Heart left ventricle (tissue), 16 donors: ENCODE results near the gene WASL. TPM values are rescaled to one million over a fixed set of nuclear protein-coding genes. Genes with fewer than 3 reads are reported as not detected.

ENCODE experiments used
- ATAC-seq, 4 donors: fragments of 200-7000 bp; cut with Tn5 transposase; one replicate each; pipeline ENCODE4 v1.9.1; 2020 to 2022; ENCODE audit warnings: moderate library complexity in 4 of 4, mild to moderate bottlenecking in 3 of 4, moderate number of reproducible peaks in 1 of 4
- DNase-seq, 5 donors: peaks; one replicate each; pipeline ENCODE4 v3.0.0-alpha.2; 2020
- H3K27ac ChIP-seq, 12 donors: fragments of 200-600 bp; sonication (generic) in 4 of 12; one replicate each; pipeline versions ENCODE4 v1.5.0 to v1.8.0; 2016 to 2022; ENCODE audit warnings: mild to moderate bottlenecking in 2 of 12
- H3K27me3 ChIP-seq, 9 donors: fragments of 200-600 bp; sonication (generic) in 2 of 9; one replicate each; pipeline versions ENCODE4 v1.5.1 to v1.8.0; 2016 to 2022; ENCODE audit warnings: mild to moderate bottlenecking in 3 of 9
- H3K36me3 ChIP-seq, 9 donors: fragments of 200-600 bp; sonication (generic) in 2 of 9; one replicate each; pipeline versions ENCODE4 v1.5.0 to v1.8.0; 2018 to 2022; ENCODE audit warnings: mild to moderate bottlenecking in 2 of 9
- H3K4me1 ChIP-seq, 12 donors: fragments of 200-600 bp; sonication (generic) in 4 of 12; one replicate each; pipeline versions ENCODE4 v1.5.0 to v1.8.0; 2016 to 2022; ENCODE audit warnings: mild to moderate bottlenecking in 3 of 12
- H3K4me3 ChIP-seq, 12 donors: fragments of 200-600 bp; sonication (generic) in 4 of 12; one replicate each; pipeline versions ENCODE4 v1.5.0 to v1.8.0; 2017 to 2022; ENCODE audit warnings: mild to moderate bottlenecking in 9 of 12, moderate library complexity in 4 of 12
- H3K9me3 ChIP-seq, 12 donors: fragments of 200-600 bp; sonication (generic) in 4 of 12; one replicate each; pipeline versions ENCODE4 v1.5.0 to v1.8.0; 2016 to 2022; ENCODE audit warnings: mild to moderate bottlenecking in 1 of 12
- POLR2A ChIP-seq, 2 donors: fragments of 450-650 bp; IDR thresholded peaks; one replicate each; pipeline ENCODE4 v1.6.1; 2017; ENCODE audit warnings: antibody characterized with exemption in 2 of 2, mild to moderate bottlenecking in 2 of 2, moderate library complexity in 2 of 2
- WGBS, 4 donors: extraction: QIAGEN DNeasy Blood & Tissue Kit in 2 of 4; methylation state at CpG; one replicate each; pipeline versions ENCODE4 v1.1.5 to v1.1.7; 2013 to 2018; 5-methylcytosine and 5-hydroxymethylcytosine counted together
- intact Hi-C, 10 donors: fragments of 100-400 bp; cut with DNase I; formaldehyde crosslinking; loops; one replicate each; pipeline versions ENCODE4 v1.11.1 to v1.14.2; 2022
- polyA plus RNA-seq, 2 donors: library from polyadenylated mRNA; stranded (reverse); fragments of 200-250 nt; gene quantifications; one replicate each; pipeline ENCODE4 v1.2.3, GENCODE V29; 2013
- total RNA-seq, 9 donors: library from RNA; depleted of rRNA in 2 of 9; stranded (reverse); fragments of >200 nt in 2 of 9; fragmentation: NEBNext Ultra II Directional in 3 of 9; extraction: Animal tissue kit (Norgen Biotek cat#: 25700) in 3 of 9; gene quantifications; one replicate each; pipeline versions ENCODE4 v1.1.0 to v1.2.4, GENCODE V29; 2016 to 2023
- TF ChIP-seq, protein P1 (sequence below), 12 donors: fragments of 200-600 bp; sonication (generic) in 4 of 12; IDR thresholded peaks; one replicate each; pipeline versions ENCODE4 v1.5.0 to v1.8.0; 2018 to 2022; ENCODE audit warnings: antibody characterized with exemption in 12 of 12, mild to moderate bottlenecking in 5 of 12
- donor health status: ischemic (EF 13 %, LVEDD 7.1; RV severe dilation, severe dysfunction).
- donor health status: healthy with polysubstance abuse.
- donor health status: DM: no; HTN: yes; CAD: no.
- donor health status: DM: no; HTN: no; CAD: no.
- donor health status: ischemic (EF 25% LVEDD 6.9; RV normal size, moderate dysfunction).
- donor health status: ischemic (EF 25% LVEDD 5.7; RV mildly dilated, moderate dysfunction).
- donor health status: healthy.
- donor health status: DM: yes; HTN: yes; CAD: no.
- donor health status: ischemic (EF 35%, LVEDD 5.7; RV mildly dilated, moderate dysfunction).
- donor health status: nonischemic (EF 11% LVEDD 7.7; RV severe dilation, severe dysfunction).
- donor health status: DM: yes; HTN: yes; CAD: no.
- donor health status: PGD.
- donor health status: ischemic (EF 29% LVEDD 5.4; RV normal size, mild dysfunction).
- donor health status: nonischemic (EF 23%, LVEDD 6.1; RV moderate dilation, normal function).

Gene WASL
- total and polyA plus RNA-seq, 11 donors = 11.2 to 30.3 (median 23.3) TPM

DNA sequence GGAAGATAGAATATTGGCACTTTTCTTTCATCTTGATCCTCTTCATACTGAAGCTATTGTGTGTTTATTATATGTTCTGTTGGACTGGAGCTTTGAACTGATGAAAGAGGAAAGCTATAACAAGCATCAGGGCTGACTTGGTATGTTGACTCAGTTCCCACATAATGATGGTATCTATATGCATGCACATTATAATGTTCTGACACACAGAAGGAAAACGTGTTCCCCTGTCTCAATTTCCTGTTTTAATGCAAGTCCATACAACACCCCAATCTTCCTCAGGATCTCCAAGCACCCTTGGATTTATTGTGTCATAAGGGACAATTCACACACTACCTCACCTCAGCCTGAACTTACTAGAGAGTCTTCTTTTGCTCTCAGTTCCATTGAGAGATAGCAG lies 8.3 kb upstream of the WASL start:
- DNase-seq = no peak
- Histone ChIP-seq H3K9me3 (no peaks in the 10 kb centered on the region), H3K27ac (no peak overlapping the region), H3K4me1 (peaks cover 0 to 6% (median 1%) of the 10 kb centered on the region in 12 donors), H3K27me3 (no peaks in the 10 kb centered on the region), H3K4me3 (no peak overlapping the region), H3K36me3 (no peaks in the 10 kb centered on the region)
- no peak for ATAC-seq
- WGBS, 4 donors = 47 to 68% (median 61%) methylated on average over 1 of the region's 1 CpG
- TF ChIP-seq POLR2A (IDR thresholded peaks at IDR 0.05) = no peak
- TF ChIP-seq, protein P1, sequence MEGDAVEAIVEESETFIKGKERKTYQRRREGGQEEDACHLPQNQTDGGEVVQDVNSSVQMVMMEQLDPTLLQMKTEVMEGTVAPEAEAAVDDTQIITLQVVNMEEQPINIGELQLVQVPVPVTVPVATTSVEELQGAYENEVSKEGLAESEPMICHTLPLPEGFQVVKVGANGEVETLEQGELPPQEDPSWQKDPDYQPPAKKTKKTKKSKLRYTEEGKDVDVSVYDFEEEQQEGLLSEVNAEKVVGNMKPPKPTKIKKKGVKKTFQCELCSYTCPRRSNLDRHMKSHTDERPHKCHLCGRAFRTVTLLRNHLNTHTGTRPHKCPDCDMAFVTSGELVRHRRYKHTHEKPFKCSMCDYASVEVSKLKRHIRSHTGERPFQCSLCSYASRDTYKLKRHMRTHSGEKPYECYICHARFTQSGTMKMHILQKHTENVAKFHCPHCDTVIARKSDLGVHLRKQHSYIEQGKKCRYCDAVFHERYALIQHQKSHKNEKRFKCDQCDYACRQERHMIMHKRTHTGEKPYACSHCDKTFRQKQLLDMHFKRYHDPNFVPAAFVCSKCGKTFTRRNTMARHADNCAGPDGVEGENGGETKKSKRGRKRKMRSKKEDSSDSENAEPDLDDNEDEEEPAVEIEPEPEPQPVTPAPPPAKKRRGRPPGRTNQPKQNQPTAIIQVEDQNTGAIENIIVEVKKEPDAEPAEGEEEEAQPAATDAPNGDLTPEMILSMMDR (IDR thresholded peaks at IDR 0.05) = no peak
- intact Hi-C loops = no loop called here

DNA sequence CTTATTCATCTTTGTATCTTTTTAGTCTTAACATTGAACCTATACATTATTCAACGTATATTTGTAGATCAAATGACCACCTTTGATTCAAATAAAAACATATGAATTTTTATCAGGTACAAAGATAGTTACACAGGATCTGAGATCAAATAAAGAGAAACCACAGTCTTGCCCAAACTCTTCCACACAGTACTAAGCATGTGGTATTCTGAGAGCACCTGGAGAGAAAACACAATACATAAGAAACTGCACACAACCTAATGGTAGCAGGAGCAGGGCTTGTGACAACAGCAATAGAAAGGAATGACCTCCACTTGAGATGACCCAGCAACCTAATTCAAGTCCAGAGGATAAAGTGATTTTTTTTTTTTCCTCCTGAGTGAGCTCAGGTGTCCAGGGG lies 6.5 kb upstream of the WASL start:
- Histone ChIP-seq H3K4me1 (peaks cover 0 to 20% (median 7%) of the 10 kb centered on the region in 12 donors), H3K4me3 (no peak overlapping the region), H3K27ac (no peak overlapping the region), H3K27me3 (no peaks in the 10 kb centered on the region), H3K9me3 (no peaks in the 10 kb centered on the region), H3K36me3 (no peaks in the 10 kb centered on the region)
- intact Hi-C loops = no loop called here
- no peak for TF ChIP-seq POLR2A (IDR thresholded peaks at IDR 0.05)
- TF ChIP-seq, protein P1 (IDR thresholded peaks at IDR 0.05) = no peak
- ATAC-seq = no peak
- DNase-seq = no peak
- whole genome bisulfite sequencing, 4 donors = 90 to 96% (median 94%) methylated on average over 1 of the region's 1 CpG

DNA sequence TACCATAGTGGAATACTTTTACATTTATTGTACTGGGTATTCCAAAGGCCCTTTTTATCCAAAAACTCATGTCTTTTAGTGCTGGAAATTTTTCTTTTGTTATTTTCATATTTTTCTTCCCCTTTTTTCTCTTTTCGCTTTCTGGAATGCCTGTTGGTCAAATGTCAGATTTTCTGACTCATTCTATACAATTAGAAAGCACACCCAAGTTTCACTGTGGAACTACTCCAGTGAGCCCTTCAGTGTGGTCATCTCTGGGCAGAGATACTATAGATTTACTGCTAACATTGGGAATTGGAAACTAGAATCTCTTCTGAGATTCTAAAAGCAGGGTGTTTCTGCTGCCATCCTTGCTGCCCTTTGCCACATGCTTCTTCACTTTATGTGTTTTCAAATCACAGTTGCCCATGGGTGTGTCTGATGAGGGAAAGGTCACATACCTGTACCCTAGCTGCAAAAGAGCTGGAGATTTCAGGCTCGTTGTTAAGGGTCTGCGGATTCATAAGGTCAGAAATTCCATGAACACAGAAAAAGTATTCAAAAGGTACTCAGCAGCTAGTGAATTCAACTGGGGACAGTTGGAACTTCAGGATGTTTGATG lies 5.6 kb upstream of the WASL start:
- 76 to 96% (median 91%) methylated on average over 3 of the region's 3 CpGs for WGBS, 4 donors
- H3K36me3 ChIP-seq = no peaks in the 10 kb centered on the region
- no peak overlapping the region for H3K27ac ChIP-seq
- no peaks in the 10 kb centered on the region for H3K27me3 ChIP-seq
- no peak overlapping the region for H3K4me3 ChIP-seq
- intact Hi-C loops = no loop called here
- TF ChIP-seq, protein P1 (IDR thresholded peaks at IDR 0.05) = no peak
- no peak for TF ChIP-seq POLR2A (IDR thresholded peaks at IDR 0.05)
- peaks cover 0 to 27% (median 13%) of the 10 kb centered on the region in 12 donors for H3K4me1 ChIP-seq
- no peak for DNase-seq
- no peak for ATAC-seq
- no peaks in the 10 kb centered on the region for H3K9me3 ChIP-seq

DNA sequence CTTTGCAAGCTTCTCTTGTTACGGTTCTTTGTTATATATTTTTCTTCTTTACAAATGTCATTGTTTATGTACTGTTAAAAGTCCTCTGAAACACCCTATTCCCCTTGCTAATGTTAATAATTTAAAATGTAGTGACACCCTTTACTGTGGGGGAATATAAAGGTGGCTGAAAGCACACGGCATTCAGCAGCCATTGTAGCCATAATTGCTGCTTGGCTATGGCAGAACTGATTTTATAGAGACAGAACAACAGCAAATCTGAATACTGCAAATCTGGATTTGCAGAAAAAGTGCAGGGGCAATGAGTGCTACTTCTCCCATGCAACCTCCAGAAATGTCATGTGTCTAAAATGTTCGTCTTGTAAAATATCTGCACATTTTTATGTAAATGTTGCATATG lies 3.7 kb upstream of the WASL start:
- no peak overlapping the region for H3K27ac ChIP-seq
- H3K36me3 ChIP-seq = no peaks in the 10 kb centered on the region
- intact Hi-C loops = no loop called here
- no peaks in the 10 kb centered on the region for H3K27me3 ChIP-seq
- 85 to 89% (median 87%) methylated on average over 3 of the region's 3 CpGs for WGBS, 4 donors
- no peak for DNase-seq
- H3K4me1 ChIP-seq = peaks cover 0 to 27% (median 13%) of the 10 kb centered on the region in 12 donors
- ATAC-seq = no peak
- TF ChIP-seq, protein P1 (IDR thresholded peaks at IDR 0.05) = no peak
- TF ChIP-seq POLR2A (IDR thresholded peaks at IDR 0.05) = no peak
- no peaks in the 10 kb centered on the region for H3K9me3 ChIP-seq
- H3K4me3 ChIP-seq = no peak overlapping the region
